Breast epithelium (tissue), 3 donors: ENCODE measurements around the gene ANKRD24.

ENCODE experiments used
- POLR2A ChIP-seq: fragments of 450-650 bp; IDR thresholded peaks from one replicate; pipeline ENCODE4 v1.6.1; 2016; ENCODE audit warnings: antibody characterized with exemption, mild to moderate bottlenecking, moderate library complexity
- POLR2AphosphoS5 ChIP-seq, 3 donors: sonication (generic); formaldehyde crosslinking; IDR thresholded peaks; one replicate each; pipeline ENCODE4 v1.6.1; 2017; ENCODE audit warnings: antibody characterized with exemption in 3 of 3
- TF ChIP-seq, protein P1 (sequence below), 3 donors: fragments of 450-650 bp; IDR thresholded peaks; one replicate each; pipeline ENCODE4 v1.5.1; 2016 to 2017; ENCODE audit warnings: antibody characterized with exemption in 3 of 3, mild to moderate bottlenecking in 3 of 3, moderate library complexity in 3 of 3

DNA sequence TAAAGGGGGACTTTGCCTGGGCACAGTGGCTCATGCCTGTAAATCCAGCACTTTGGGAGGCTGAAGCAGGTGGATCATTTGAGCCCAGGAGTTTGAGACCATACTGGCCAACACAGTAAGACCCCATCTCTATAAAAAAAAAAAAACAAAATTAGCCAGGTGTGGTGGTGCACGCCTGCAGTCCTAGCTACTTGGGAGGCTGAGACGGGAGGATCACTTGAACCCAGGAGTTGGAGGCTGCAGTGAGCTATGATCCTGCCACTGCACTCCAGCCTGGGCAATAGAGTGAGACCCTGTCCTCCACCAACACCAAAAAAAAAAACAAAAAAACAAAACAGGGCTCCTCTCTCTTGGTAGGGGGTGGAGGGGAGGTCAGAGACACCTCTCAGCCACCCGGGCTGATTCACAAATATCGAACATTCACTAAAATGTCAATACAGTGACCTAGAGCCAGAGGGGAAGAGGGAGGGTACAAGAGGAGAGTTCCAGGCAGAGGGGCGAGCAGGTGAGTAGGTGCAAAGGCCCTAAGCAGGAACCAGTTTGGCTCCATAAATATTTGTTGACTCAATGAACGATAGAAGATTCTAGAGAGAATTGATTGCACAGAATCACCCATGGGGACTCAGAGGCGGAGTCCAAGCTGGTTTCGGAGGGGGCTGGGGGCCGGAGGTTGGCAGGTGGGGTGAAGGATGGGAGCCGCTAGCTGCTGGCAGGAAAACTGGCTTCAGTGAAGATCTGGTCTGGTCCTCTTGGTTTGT lies 30.1 kb upstream of the ANKRD24 start:
- TF ChIP-seq, protein P1, sequence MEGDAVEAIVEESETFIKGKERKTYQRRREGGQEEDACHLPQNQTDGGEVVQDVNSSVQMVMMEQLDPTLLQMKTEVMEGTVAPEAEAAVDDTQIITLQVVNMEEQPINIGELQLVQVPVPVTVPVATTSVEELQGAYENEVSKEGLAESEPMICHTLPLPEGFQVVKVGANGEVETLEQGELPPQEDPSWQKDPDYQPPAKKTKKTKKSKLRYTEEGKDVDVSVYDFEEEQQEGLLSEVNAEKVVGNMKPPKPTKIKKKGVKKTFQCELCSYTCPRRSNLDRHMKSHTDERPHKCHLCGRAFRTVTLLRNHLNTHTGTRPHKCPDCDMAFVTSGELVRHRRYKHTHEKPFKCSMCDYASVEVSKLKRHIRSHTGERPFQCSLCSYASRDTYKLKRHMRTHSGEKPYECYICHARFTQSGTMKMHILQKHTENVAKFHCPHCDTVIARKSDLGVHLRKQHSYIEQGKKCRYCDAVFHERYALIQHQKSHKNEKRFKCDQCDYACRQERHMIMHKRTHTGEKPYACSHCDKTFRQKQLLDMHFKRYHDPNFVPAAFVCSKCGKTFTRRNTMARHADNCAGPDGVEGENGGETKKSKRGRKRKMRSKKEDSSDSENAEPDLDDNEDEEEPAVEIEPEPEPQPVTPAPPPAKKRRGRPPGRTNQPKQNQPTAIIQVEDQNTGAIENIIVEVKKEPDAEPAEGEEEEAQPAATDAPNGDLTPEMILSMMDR (IDR thresholded peaks at IDR 0.05) = no peak
- no peak for TF ChIP-seq POLR2A
- no peak for TF ChIP-seq POLR2AphosphoS5 (IDR thresholded peaks at IDR 0.05)
